ENCODE results near the gene THOP1. TPM values are rescaled to one million over a fixed set of nuclear protein-coding genes. Genes with fewer than 3 reads are reported as not detected.

Gene THOP1
- total RNA-seq, 1 donor from 2014 or later: 28.5 TPM

GRCh38 chr19:2782329-2782935, 2.9 kb upstream of the THOP1 start:
- intact Hi-C loops (cut with DNase I): loop anchor here (5.0 kb wide), 1 partner anchor 325 kb away; the partner anchor contains the start of gene LMNB2
- Histone ChIP-seq H3K4me1 (peaks cover 56% of the 10 kb centered on the region), H3K4me3 (peak overlapping the region; percentile 75 to 87)

GRCh38 chr19:2782936-2783780, 2.1 kb upstream of the THOP1 start, which contains the start of gene SGTA:
SGTA (minus strand) TSS chr19:2783273; CDS start chr19:2769068, 14,205 bp downstream.
- intact Hi-C loops (cut with DNase I): loop anchor here (5.0 kb wide), 1 partner anchor 326 kb away; the partner anchor contains the start of gene LMNB2
- DNase-seq (ENCODE audit: extremely low spot score in 2 of 2): peak; percentile 98

More at GRCh38 chr19:2782329-2782935, 2.9 kb upstream of the THOP1 start:
- Histone ChIP-seq H3K27me3 (no peaks in the 10 kb centered on the region), H3K9me3 (no peaks in the 10 kb centered on the region), H3K27ac (peak overlapping the region; percentile 88), H3K36me3 (no peaks in the 10 kb centered on the region)
- TF ChIP-seq POLR2AphosphoS5 (IDR thresholded peaks at IDR 0.05; ENCODE audit: insufficient read depth in 1 of 2, low read depth in 1 of 2) (no peak), POLR2A (IDR thresholded peaks at IDR 0.05) (no peak), CTCF (IDR thresholded peaks at IDR 0.05) (no peak)
- DNase-seq (ENCODE audit: extremely low spot score in 2 of 2): no peak

GRCh38 chr19:2783781-2784145, 1.5 kb upstream of the THOP1 start:
- Histone ChIP-seq H3K36me3 (no peaks in the 10 kb centered on the region), H3K4me1 (peaks cover 56% of the 10 kb centered on the region), H3K9me3 (no peaks in the 10 kb centered on the region), H3K4me3 (peak overlapping the region; percentile 75 to 87), H3K27me3 (no peaks in the 10 kb centered on the region), H3K27ac (no peak overlapping the region)
- TF ChIP-seq POLR2A (IDR thresholded peaks at IDR 0.05): no peak
- TF ChIP-seq CTCF (IDR thresholded peaks at IDR 0.05): no peak
- TF ChIP-seq POLR2AphosphoS5 (IDR thresholded peaks at IDR 0.05; ENCODE audit: insufficient read depth in 1 of 2, low read depth in 1 of 2): no peak
- DNase-seq (ENCODE audit: extremely low spot score in 2 of 2): no peak
- intact Hi-C loops (cut with DNase I): loop anchor here (5.0 kb wide), 1 partner anchor 326 kb away; the partner anchor contains the start of gene LMNB2

More at GRCh38 chr19:2782936-2783780, 2.1 kb upstream of the THOP1 start, which contains the start of gene SGTA:
- H3K27ac ChIP-seq: peak within 1 kb of the TSS; percentile 88
- H3K9me3 ChIP-seq: no peaks in the 10 kb centered on the region
- peak within 1 kb of the TSS; percentile 75 to 87 for H3K4me3 ChIP-seq
- TF ChIP-seq POLR2AphosphoS5 (IDR thresholded peaks at IDR 0.05; ENCODE audit: insufficient read depth in 1 of 2, low read depth in 1 of 2) (peak; percentile 96 to 98), CTCF (IDR thresholded peaks at IDR 0.05) (peak in 1 of 3 experiments; percentile 54), POLR2A (IDR thresholded peaks at IDR 0.05) (peak in 1 of 2 donors; percentile 79)
- H3K36me3 ChIP-seq: no peaks in the 10 kb centered on the region
- peaks cover 56% of the 10 kb centered on the region for H3K4me1 ChIP-seq
- no peaks in the 10 kb centered on the region for H3K27me3 ChIP-seq

- no peak for DNase-seq (ENCODE audit: extremely low spot score in 2 of 2)
- Histone ChIP-seq H3K36me3 (peaks cover 0 to 5% of the 10 kb centered on the region in 2 donors), H3K4me1 (peaks cover 34% of the 10 kb centered on the region), H3K27me3 (no peaks in the 10 kb centered on the region), H3K9me3 (no peaks in the 10 kb centered on the region), H3K27ac (no peak overlapping the region), H3K4me3 (no peak overlapping the region)
- no peak for TF ChIP-seq POLR2AphosphoS5 (IDR thresholded peaks at IDR 0.05; ENCODE audit: insufficient read depth in 1 of 2, low read depth in 1 of 2)
- TF ChIP-seq POLR2A (IDR thresholded peaks at IDR 0.05): no peak
- no peak for TF ChIP-seq CTCF (IDR thresholded peaks at IDR 0.05)
- intact Hi-C loops (cut with DNase I): no loop called here
Measured at GRCh38 chr19:2787115-2787514, 1.8 kb downstream of the THOP1 start.
